ENCODE data around the gene ATP2B1.

GRCh38 chr12:89636776-89637160 is 71.9 kb downstream of the ATP2B1 start:
- TF ChIP-seq FLYWCH1 (CRISPR knock-in tag; IDR thresholded peaks at IDR 0.05), result no peak
- TF ChIP-seq ESRRA (CRISPR knock-in tag; IDR thresholded peaks at IDR 0.05; ENCODE audit: low read depth), result no peak
